Type B pancreatic cell (in vitro differentiated cells): ENCODE measurements around the gene ARMC8. TPM values are rescaled to one million over a fixed set of nuclear protein-coding genes. Genes with fewer than 3 reads are reported as not detected.
A peak's percentile ranks its signal among the peaks of the same experiment; 100 is the strongest.

Source experiments
- DNase-seq: peaks from one replicate; pipeline ENCODE4 v3.0.0; 2021; ENCODE audit warnings: mixed read lengths; ENCODE audit not compliant: unreplicated experiment; ENCODE audit errors: extremely low spot score
- H3K27ac Mint-ChIP-seq: 2 replicates; pipeline ENCODE4 v1.8.0; 2021; ENCODE audit warnings: mild to moderate bottlenecking, mixed read lengths
- H3K27me3 Mint-ChIP-seq: 2 replicates; pipeline ENCODE4 v1.8.0; 2021; ENCODE audit warnings: mixed read lengths
- H3K36me3 Mint-ChIP-seq: 2 replicates; pipeline ENCODE4 v1.8.0; 2021; ENCODE audit warnings: mixed read lengths
- H3K4me1 Mint-ChIP-seq: one replicate; pipeline ENCODE4 v1.8.0; 2021; ENCODE audit warnings: mixed read lengths; ENCODE audit not compliant: unreplicated experiment
- H3K4me3 Mint-ChIP-seq: 2 replicates; pipeline ENCODE4 v1.8.0; 2021; ENCODE audit warnings: mild to moderate bottlenecking, mixed read lengths
- H3K9me3 Mint-ChIP-seq: 2 replicates; pipeline ENCODE4 v1.8.0; 2021; ENCODE audit warnings: mixed read lengths
- CTCF ChIP-seq: fragments of 200-600 bp; sonication (generic); conservative IDR thresholded peaks from 2 replicates; pipeline ENCODE4 v1.5.0; 2021; ENCODE audit warnings: antibody characterized with exemption, mild to moderate bottlenecking
- total RNA-seq: library from RNA; stranded (reverse); gene quantifications from 2 replicates; pipeline ENCODE4 v1.2.1, GENCODE V29; 2021; ENCODE audit warnings: low replicate concordance

Gene ARMC8
- total RNA-seq, 1 donor from 2014 or later, result 46.1 TPM

- DNase-seq, result no peak
- Mint-ChIP-seq H3K9me3 (no peaks in the 10 kb centered on the region), H3K27ac (peak overlapping the region; percentile 97), H3K27me3 (peaks cover 5% of the 10 kb centered on the region), H3K4me3 (peak overlapping the region; percentile 99), H3K36me3 (peaks cover 24% of the 10 kb centered on the region), H3K4me1 (peaks cover 16% of the 10 kb centered on the region)
- no peak for TF ChIP-seq CTCF
These were observed 13.2 kb upstream of the ARMC8 start for GRCh38 chr3:138173769-138174420.

- no peaks in the 10 kb centered on the region for H3K9me3 Mint-ChIP-seq
These were observed 12.5 kb upstream of the ARMC8 start, which contains the start of gene DBR1 for GRCh38 chr3:138174421-138175131. TSS of gene DBR1 (minus strand) at chr3:138174921. CDS start at chr3:138174795, 126 bp downstream.

GRCh38 chr3:138180375-138181029 is 6.6 kb upstream of the ARMC8 start:
- peaks cover 6% of the 10 kb centered on the region for H3K4me1 Mint-ChIP-seq
- H3K36me3 Mint-ChIP-seq, result no peaks in the 10 kb centered on the region
- TF ChIP-seq CTCF, result peak; percentile 52
- H3K4me3 Mint-ChIP-seq, result no peak overlapping the region
- no peaks in the 10 kb centered on the region for H3K9me3 Mint-ChIP-seq
- H3K27me3 Mint-ChIP-seq, result peaks cover 27% of the 10 kb centered on the region
- no peak overlapping the region for H3K27ac Mint-ChIP-seq
- no peak for DNase-seq

More at GRCh38 chr3:138174421-138175131, 12.5 kb upstream of the ARMC8 start, which contains the start of gene DBR1:
- H3K27me3 Mint-ChIP-seq, result peaks cover 5% of the 10 kb centered on the region
- H3K36me3 Mint-ChIP-seq, result peaks cover 22% of the 10 kb centered on the region
- peak; percentile 77 for DNase-seq
- TF ChIP-seq CTCF, result no peak
- H3K4me3 Mint-ChIP-seq, result peak within 1 kb of the TSS; percentile 99
- peak within 1 kb of the TSS; percentile 97 for H3K27ac Mint-ChIP-seq
- H3K4me1 Mint-ChIP-seq, result peaks cover 16% of the 10 kb centered on the region

GRCh38 chr3:138184994-138185393 is 2.1 kb upstream of the ARMC8 start:
- peaks cover 4% of the 10 kb centered on the region for H3K36me3 Mint-ChIP-seq

More at GRCh38 chr3:138184994-138185393, 2.1 kb upstream of the ARMC8 start:
- H3K27ac Mint-ChIP-seq, result peak overlapping the region; percentile 44
- peaks cover 22% of the 10 kb centered on the region for H3K27me3 Mint-ChIP-seq
- no peak for DNase-seq
- no peak for TF ChIP-seq CTCF
- H3K4me3 Mint-ChIP-seq, result peak overlapping the region; percentile 34
- H3K9me3 Mint-ChIP-seq, result no peaks in the 10 kb centered on the region
- peaks cover 23% of the 10 kb centered on the region for H3K4me1 Mint-ChIP-seq
